ENCODE results near the gene GRAMD1B. TPM values are rescaled to one million over a fixed set of nuclear protein-coding genes. Genes with fewer than 3 reads are reported as not detected.

Gene GRAMD1B
- total and polyA plus RNA-seq, 2 donors (not counting 1 experiment from before 2014, with no cell fraction given) = 0.83 to 1.5 TPM

DNA sequence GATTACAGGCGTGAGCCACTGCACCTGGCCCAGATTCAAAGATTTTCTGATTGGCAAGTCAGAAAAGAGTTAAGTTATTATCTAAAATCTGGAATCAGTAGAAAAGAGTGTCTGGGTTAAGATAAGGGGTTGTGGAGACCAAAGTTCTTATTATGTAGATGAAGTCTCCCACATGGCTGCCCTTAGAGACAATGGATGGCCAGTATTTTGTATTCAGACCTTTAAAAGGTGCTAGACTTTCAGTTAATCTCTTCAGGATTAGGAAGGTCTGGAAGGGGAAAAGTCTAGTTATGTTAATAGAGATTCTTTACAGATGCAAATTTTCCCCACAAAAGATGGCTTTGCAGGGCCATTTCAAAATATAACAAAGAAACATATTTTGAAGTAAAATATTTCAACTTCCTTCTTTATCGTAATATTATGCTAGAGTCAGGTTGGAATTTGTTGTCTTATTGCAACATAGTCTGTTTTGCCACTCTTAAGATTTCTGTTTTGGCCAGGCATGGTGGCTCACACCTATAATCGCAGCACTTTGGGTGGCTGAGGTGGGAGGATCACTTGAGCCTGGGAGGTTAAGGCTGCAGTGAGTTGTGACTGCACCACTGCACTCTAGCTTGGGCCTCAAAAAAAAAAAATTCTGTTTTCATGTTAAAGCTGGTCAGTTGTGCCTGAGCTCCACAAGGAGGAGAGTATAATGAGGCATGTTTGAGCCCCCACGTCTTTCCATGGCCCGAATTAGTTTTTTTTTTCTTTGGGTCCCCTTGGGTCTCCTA, 14.0 kb downstream of the GRAMD1B start:
- Histone ChIP-seq H4K20me1 (ENCODE audit: control insufficient read depth, extremely low read depth, insufficient read depth, low read length) (no peaks in the 10 kb centered on the region), H3K79me2 (ENCODE audit: control insufficient read depth, insufficient read depth, low read length) (no peaks in the 10 kb centered on the region), H3K27me3 (ENCODE audit: control insufficient read depth, insufficient read depth, low read length) (no peaks in the 10 kb centered on the region), H3K4me1 (ENCODE audit: control insufficient read depth, extremely low read depth, insufficient read depth, low read length) (no peaks in the 10 kb centered on the region), H3K4me2 (ENCODE audit: extremely low read depth, insufficient read depth, low read length) (no peak overlapping the region), H3K9ac (ENCODE audit: insufficient read depth, low read length) (no peak overlapping the region), H3K27ac (ENCODE audit: insufficient read depth, low read length) (no peak overlapping the region), H3K36me3 (ENCODE audit: control insufficient read depth, insufficient read depth, low read length) (no peaks in the 10 kb centered on the region), H3K9me3 (ENCODE audit: control insufficient read depth, insufficient read depth, low read depth, low read length) (no peaks in the 10 kb centered on the region), H3K4me3 (replicated peaks in 1 of 4; ENCODE audit: control extremely low read depth in 1 of 4, insufficient read depth in 1 of 4, low read depth in 3 of 4, low read length in 4 of 4) (no peak overlapping the region), H2AFZ (ENCODE audit: low read length) (no peak overlapping the region)
- no peak for TF ChIP-seq CTCF (conservative IDR thresholded peaks at IDR 0.05 in 1 of 2, IDR thresholded peaks at IDR 0.05 in 1 of 2; ENCODE audit: low read depth in 1 of 2, low read length in 2 of 2)
- no peak for DNase-seq (ENCODE audit: low read depth in 2 of 2)

GRCh38 chr11:123448823-123449222, 18.8 kb downstream of the GRAMD1B start:
- TF ChIP-seq CTCF (conservative IDR thresholded peaks at IDR 0.05 in 1 of 2, IDR thresholded peaks at IDR 0.05 in 1 of 2; ENCODE audit: low read depth in 1 of 2, low read length in 2 of 2) (no peak), EZH2 (IDR thresholded peaks at IDR 0.05; ENCODE audit: low read length, missing control alignments) (no peak)
- DNase-seq (ENCODE audit: low read depth in 2 of 2) = no peak
- Histone ChIP-seq H3K79me2 (ENCODE audit: control insufficient read depth, insufficient read depth, low read length) (no peaks in the 10 kb centered on the region), H4K20me1 (ENCODE audit: control insufficient read depth, extremely low read depth, insufficient read depth, low read length) (no peaks in the 10 kb centered on the region), H3K4me1 (ENCODE audit: control insufficient read depth, extremely low read depth, insufficient read depth, low read length) (no peaks in the 10 kb centered on the region), H3K27me3 (ENCODE audit: control insufficient read depth, insufficient read depth, low read length) (no peaks in the 10 kb centered on the region), H3K9me3 (ENCODE audit: control insufficient read depth, insufficient read depth, low read depth, low read length) (no peaks in the 10 kb centered on the region), H2AFZ (ENCODE audit: low read length) (no peak overlapping the region), H3K36me3 (ENCODE audit: control insufficient read depth, insufficient read depth, low read length) (no peaks in the 10 kb centered on the region), H3K9ac (ENCODE audit: insufficient read depth, low read length) (no peak overlapping the region), H3K4me2 (ENCODE audit: extremely low read depth, insufficient read depth, low read length) (no peak overlapping the region), H3K27ac (ENCODE audit: insufficient read depth, low read length) (no peak overlapping the region), H3K4me3 (replicated peaks in 1 of 4; ENCODE audit: control extremely low read depth in 1 of 4, insufficient read depth in 1 of 4, low read depth in 3 of 4, low read length in 4 of 4) (no peak overlapping the region)

- H3K4me1 ChIP-seq (ENCODE audit: control insufficient read depth, extremely low read depth, insufficient read depth, low read length) = no peaks in the 10 kb centered on the region
- H3K36me3 ChIP-seq (ENCODE audit: control insufficient read depth, insufficient read depth, low read length) = no peaks in the 10 kb centered on the region
- H3K4me3 ChIP-seq (replicated peaks in 1 of 4; ENCODE audit: control extremely low read depth in 1 of 4, insufficient read depth in 1 of 4, low read depth in 3 of 4, low read length in 4 of 4) = no peak overlapping the region
- no peaks in the 10 kb centered on the region for H3K9me3 ChIP-seq (ENCODE audit: control insufficient read depth, insufficient read depth, low read depth, low read length)
- H3K9ac ChIP-seq (ENCODE audit: insufficient read depth, low read length) = no peak overlapping the region
- H2AFZ ChIP-seq (ENCODE audit: low read length) = no peak overlapping the region
- H3K27ac ChIP-seq (ENCODE audit: insufficient read depth, low read length) = no peak overlapping the region
- H3K27me3 ChIP-seq (ENCODE audit: control insufficient read depth, insufficient read depth, low read length) = no peaks in the 10 kb centered on the region
- H3K4me2 ChIP-seq (ENCODE audit: extremely low read depth, insufficient read depth, low read length) = no peak overlapping the region
- H4K20me1 ChIP-seq (ENCODE audit: control insufficient read depth, extremely low read depth, insufficient read depth, low read length) = no peaks in the 10 kb centered on the region
- H3K79me2 ChIP-seq (ENCODE audit: control insufficient read depth, insufficient read depth, low read length) = no peaks in the 10 kb centered on the region
- no peak for TF ChIP-seq CTCF (conservative IDR thresholded peaks at IDR 0.05 in 1 of 2, IDR thresholded peaks at IDR 0.05 in 1 of 2; ENCODE audit: low read depth in 1 of 2, low read length in 2 of 2)
- DNase-seq (ENCODE audit: low read depth in 2 of 2) = no peak
Observed at GRCh38 chr11:123449436-123449835, 19.4 kb downstream of the GRAMD1B start.

Measured in fibroblast of lung (primary cell).